K562 (cell line): Measurements from ENCODE around the gene DGCR8. TPM values are rescaled to one million over a fixed set of nuclear protein-coding genes. Genes with fewer than 3 reads are reported as not detected.
A peak's percentile ranks its signal among the peaks of the same experiment; 100 is the strongest.

Experiments
- CCNT2 ChIP-seq: IDR thresholded peaks from 2 replicates; pipeline ENCODE4 v1.6.1; 2011; ENCODE audit warnings: borderline replicate concordance, low read depth, mild to moderate bottlenecking, moderate library complexity, mixed read lengths, low read length; ENCODE audit not compliant: insufficient read length; ENCODE audit errors: extremely low read depth
- CHD2 ChIP-seq: IDR thresholded peaks from 2 replicates; pipeline ENCODE4 v1.6.1; 2011; ENCODE audit warnings: low read depth, low read length
- ELK1 ChIP-seq: sonication (generic); formaldehyde crosslinking; IDR thresholded peaks from 2 replicates; pipeline ENCODE4 v1.8.1; 2022; ENCODE audit warnings: missing genetic modification reagents
- IRF2 ChIP-seq: sonication (generic); formaldehyde crosslinking; IDR thresholded peaks from 2 replicates; pipeline ENCODE4 v1.8.1; 2022; ENCODE audit warnings: mild to moderate bottlenecking, missing genetic modification reagents
- MLX ChIP-seq, 2 experiments: fragments of 450-650 bp in 1 of 2; sonication (generic) in 1 of 2; formaldehyde crosslinking; conservative IDR thresholded peaks; 2 replicates each; pipeline versions ENCODE4 v1.4.0 to v1.8.1; 2020 to 2022; ENCODE audit warnings: mild to moderate bottlenecking in 1 of 2, missing genetic modification reagents in 1 of 2
- MTA3 ChIP-seq: fragments of 450-650 bp; formaldehyde crosslinking; IDR thresholded peaks from 2 replicates; pipeline ENCODE4 v1.6.1; 2017; ENCODE audit warnings: mild to moderate bottlenecking, borderline replicate concordance
- OTX1 ChIP-seq: fragments of 450-650 bp; formaldehyde crosslinking; IDR thresholded peaks from 2 replicates; pipeline ENCODE4 v1.4.0; 2022; ENCODE audit warnings: mild to moderate bottlenecking
- RFX7 ChIP-seq: fragments of 250-450 bp; sonication (Bioruptor Pico); IDR thresholded peaks from 2 replicates; pipeline ENCODE4 v1.5.1; 2021; ENCODE audit warnings: mild to moderate bottlenecking
- SMC3 ChIP-seq: conservative IDR thresholded peaks from 2 replicates; pipeline ENCODE4 v1.6.1; 2011; ENCODE audit warnings: low read depth, low read length, improper control_type of control experiment; ENCODE audit not compliant: insufficient read depth
- SREBF1 ChIP-seq: fragments of 150-350 bp; IDR thresholded peaks from 2 replicates; pipeline ENCODE4 v1.6.1; 2014; ENCODE audit warnings: antibody characterized with exemption, low read depth, low read length, borderline replicate concordance
- TEAD2 ChIP-seq: fragments of 450-650 bp; IDR thresholded peaks from 2 replicates; pipeline ENCODE4 v1.6.1; 2016; ENCODE audit warnings: missing genetic modification characterization, control low read depth, missing compliant biosample characterization
- U2AF1 ChIP-seq: fragments of 200-400 bp; formaldehyde crosslinking; optimal IDR thresholded peaks from 2 replicates; pipeline ENCODE3; 2017; ENCODE audit warnings: mild to moderate bottlenecking, low read depth, low read length, moderate library complexity
- YBX1 ChIP-seq: fragments of 450-650 bp; IDR thresholded peaks from 2 replicates; pipeline ENCODE4 v1.7.1; 2016; ENCODE audit warnings: mild to moderate bottlenecking
- ZBED1 ChIP-seq: IDR thresholded peaks from 2 replicates; pipeline ENCODE4 v1.6.1; 2014
- ZBTB11 ChIP-seq, 3 experiments: fragments of 200-800 bp in 1 of 3; fragments of 250-450 bp in 1 of 3; fragments of 450-650 bp in 1 of 3; sonication (Bioruptor Pico) in 1 of 3; sonication (Bioruptor generic) in 1 of 3; formaldehyde crosslinking in 1 of 3; IDR thresholded peaks; 2 replicates each; pipeline versions ENCODE4 v1.6.1 to v1.8.0; 2016 to 2022; ENCODE audit warnings: mild to moderate bottlenecking in 2 of 3, missing genetic modification characterization in 2 of 3, missing compliant biosample characterization in 1 of 3, moderate library complexity in 1 of 3
- ZNF239 ChIP-seq: fragments of 250-450 bp; sonication (Bioruptor Pico); IDR thresholded peaks from 2 replicates; pipeline ENCODE4 v1.4.0; 2020; ENCODE audit warnings: mild to moderate bottlenecking
- ZNF655 ChIP-seq: fragments of 250-450 bp; sonication (Bioruptor Pico); IDR thresholded peaks from 2 replicates; pipeline ENCODE4 v1.5.0; 2021
- ZNF766 ChIP-seq: fragments of 200-800 bp; sonication (Bioruptor generic); conservative IDR thresholded peaks from 2 replicates; pipeline ENCODE4 v1.6.1; 2016; ENCODE audit warnings: missing genetic modification characterization, missing compliant biosample characterization
- ZSCAN32 ChIP-seq: fragments of 450-650 bp; formaldehyde crosslinking; IDR thresholded peaks from 2 replicates; pipeline ENCODE4 v1.4.0; 2020; ENCODE audit warnings: mild to moderate bottlenecking, moderate library complexity
- ZZZ3 ChIP-seq: fragments of 450-650 bp; IDR thresholded peaks from 2 replicates; pipeline ENCODE4 v1.6.1; 2016; ENCODE audit warnings: antibody characterized with exemption, mild to moderate bottlenecking, moderate library complexity
- polyA plus RNA-seq, 8 experiments: library from polyadenylated mRNA; depleted of rRNA in 4 of 8; stranded (reverse) in 5 of 8; unstranded in 3 of 8; fragments of >200 nt; fragmentation: Nextera tagmentation in 2 of 8; fragmentation: Illumina TruSeq in 1 of 8; extraction: Ambion mirVana in 2 of 8; extraction: Trizol in 1 of 8; gene quantifications; 2 replicates each; pipeline versions ENCODE4 v1.2.1 to v1.2.3, GENCODE V29; 2011 to 2014; ENCODE audit warnings: inconsistent platforms in 1 of 8, missing spikeins in 1 of 8
- total RNA-seq, 7 experiments: library from RNA; depleted of rRNA in 6 of 7; stranded (reverse); fragments of >200 nt in 6 of 7; fragmentation: Illumina TruSeq in 2 of 7; extraction: Trizol in 2 of 7; gene quantifications; 2 replicates each; pipeline versions ENCODE4 v1.2.1 to v1.2.3, GENCODE V29; 2011 to 2021; ENCODE audit warnings: low replicate concordance in 1 of 7

DGCR8 gene
- total and polyA plus RNA-seq, 9 of the 15 experiments (the other 6 are each of a cell fraction or from before 2014, with no cell fraction given): 5.9 to 144 (median 80.1) TPM

GRCh38 chr22:20071524-20071972 lies 8.5 kb upstream of the DGCR8 start (continued):
- no peak for TF ChIP-seq SMC3
- no peak for TF ChIP-seq RFX7 (CRISPR knock-in tag)
- TF ChIP-seq ELK1 (CRISPR knock-in tag): no peak
- TF ChIP-seq CHD2: no peak
- no peak for TF ChIP-seq ZBTB11 (CRISPR knock-in tag; IDR thresholded peaks at IDR 0.05)
- no peak for TF ChIP-seq U2AF1
- TF ChIP-seq MLX (CRISPR knock-in tag; conservative IDR thresholded peaks at IDR 0.05): no peak
- TF ChIP-seq ZSCAN32 (CRISPR knock-in tag): no peak
- peak; percentile 76; the same call in 1 of the 2 replicates for TF ChIP-seq OTX1 (CRISPR knock-in tag)
- no peak for TF ChIP-seq SREBF1
- TF ChIP-seq MTA3: no peak
- TF ChIP-seq IRF2 (CRISPR knock-in tag): no peak
- peak; percentile 73 for TF ChIP-seq CCNT2
- no peak for TF ChIP-seq ZBED1
- TF ChIP-seq YBX1: no peak
- no peak for TF ChIP-seq ZNF239
- TF ChIP-seq TEAD2 (tag): no peak
- TF ChIP-seq ZZZ3: no peak
- no peak for TF ChIP-seq ZNF655 (CRISPR knock-in tag)
- no peak for TF ChIP-seq ZNF766
